Panc1 (cell line): ENCODE data around the gene COL6A2. TPM values are rescaled to one million over a fixed set of nuclear protein-coding genes. Genes with fewer than 3 reads are reported as not detected.
"Not testable (repeated sequence)": the region's sequence is repeated elsewhere in the genome, so short reads cannot be mapped to it uniquely, and the experiment has no call there.

Experiments
- ATAC-seq: fragments of 200-7000 bp; cut with Tn5 transposase; 2 replicates; pipeline ENCODE4 v1.9.1; 2020; ENCODE audit warnings: mild to moderate bottlenecking, moderate library complexity
- BruUV-seq: library from RNA; stranded (reverse); fragments of 400-500 nt; replicated peaks from 2 replicates; lab custom pipeline; 2021; lab: Mats Ljungman, UMichigan
- CTCF ChIA-PET: fragments of 300-600 bp; sonication (Branson Sonifier 250); formaldehyde crosslinking; loops from one replicate; lab custom pipeline; 2022; ENCODE audit warnings: antibody characterized with exemption; lab: Charles Lee
- POLR2A ChIA-PET: fragments of 300-600 bp; sonication (Branson Sonifier 250); formaldehyde crosslinking; loops from one replicate; lab custom pipeline; 2022; ENCODE audit warnings: antibody characterized with exemption; lab: Charles Lee
- DNase-seq: peaks from one replicate; pipeline ENCODE4 v3.0.0-alpha.2; 2010; ENCODE audit warnings: low read depth, low spot score
- H3K27ac ChIP-seq: 2 replicates; pipeline ENCODE4 v1.5.1; 2011; ENCODE audit warnings: mild to moderate bottlenecking, low read length, inconsistent platforms
- H3K27me3 ChIP-seq: fragments of 200-500 bp; sonication (Bioruptor generic); 2 replicates; pipeline ENCODE4 v1.6.0; 2014; ENCODE audit warnings: low read length, inconsistent platforms; ENCODE audit not compliant: control insufficient read depth, insufficient read depth
- H3K36me3 ChIP-seq: fragments of 200-500 bp; sonication (Bioruptor generic); 2 replicates; pipeline ENCODE4 v1.5.1; 2014; ENCODE audit warnings: inconsistent platforms, mild to moderate bottlenecking, low read length, moderate library complexity; ENCODE audit not compliant: control insufficient read depth, insufficient read depth
- H3K4me1 ChIP-seq: 2 replicates; pipeline ENCODE4 v1.5.1; 2011; ENCODE audit warnings: inconsistent platforms, mild to moderate bottlenecking, low read length, moderate library complexity; ENCODE audit not compliant: control insufficient read depth, insufficient read depth
- H3K4me3 ChIP-seq, 2 experiments: 2 replicates each; pipeline ENCODE4 v1.5.1; 2011 to 2012; ENCODE audit warnings: low read depth in 2 of 2, low read length in 2 of 2, mild to moderate bottlenecking in 2 of 2, inconsistent platforms in 1 of 2, moderate library complexity in 1 of 2
- H3K9me3 ChIP-seq: fragments of 200-500 bp; sonication (Bioruptor generic); 2 replicates; pipeline ENCODE4 v1.5.1; 2014; ENCODE audit warnings: low read depth, mild to moderate bottlenecking, inconsistent platforms, low read length, moderate library complexity; ENCODE audit not compliant: control insufficient read depth, insufficient read depth
- CTCF ChIP-seq: fragments of 450-650 bp; IDR thresholded peaks from 2 replicates; pipeline ENCODE4 v1.5.1; 2017; ENCODE audit warnings: mild to moderate bottlenecking
- POLR2AphosphoS5 ChIP-seq: IDR thresholded peaks from 2 replicates; pipeline ENCODE4 v1.6.1; 2012; ENCODE audit warnings: mild to moderate bottlenecking, low read depth, low read length, moderate library complexity
- SIN3A ChIP-seq: IDR thresholded peaks from 2 replicates; pipeline ENCODE4 v1.6.1; 2012; ENCODE audit warnings: low read depth, mild to moderate bottlenecking, low read length, moderate library complexity, borderline replicate concordance; ENCODE audit not compliant: insufficient read depth
- in situ Hi-C: cut with HindIII; loops from 2 replicates; pipeline ENCODE4 v1.10.0; 2016; ENCODE audit warnings: low sequenced_read_pairs, low pct_unique_long_range_greater_than_20kb
- intact Hi-C: fragments of 100-400 bp; cut with micrococcal nuclease; formaldehyde crosslinking; loops from one replicate; pipeline ENCODE4 v1.10.0; 2022; ENCODE audit not compliant: unreplicated experiment
- total RNA-seq: library from RNA; stranded (reverse); gene quantifications from one replicate; pipeline ENCODE4 v1.2.1, GENCODE V29; 2021; ENCODE audit not compliant: unreplicated experiment

COL6A2 gene
- total RNA-seq, 1 experiment from 2014 or later: 29.9 TPM

- Histone ChIP-seq H3K9me3 (0 out of 2 replicates have a peak, but pooled peaks cover 4% of the 10 kb centered on the region), H3K4me3 (no peak overlapping the region), H3K4me1 (no peaks in the 10 kb centered on the region), H3K36me3 (no peaks in the 10 kb centered on the region), H3K27ac (no peak overlapping the region), H3K27me3 (no peaks in the 10 kb centered on the region)
- POLR2A ChIA-PET: no interaction called here
- in situ Hi-C loops (no loop called here), intact Hi-C loops (loop anchor here (5.0 kb wide), 1 partner anchor 128 kb away; no protein-coding TSS in a partner anchor)
- no TSS peak for BruUV-seq
- no peak for DNase-seq
- ATAC-seq: no peak
- CTCF ChIA-PET: no interaction called here
- TF ChIP-seq SIN3A: no peak
- no peak for TF ChIP-seq CTCF
Measured at GRCh38 chr21:46100426-46100825, 2.5 kb downstream of the COL6A2 start.

GRCh38 chr21:46100906-46101305, 3.0 kb downstream of the COL6A2 start:
- H3K9me3 ChIP-seq: 0 out of 2 replicates have a peak, but pooled peaks cover 4% of the 10 kb centered on the region
- ChIA-PET CTCF (no interaction called here), POLR2A (no interaction called here)
- no TSS peak for BruUV-seq
- in situ Hi-C loops: no loop called here
- no peak overlapping the region for H3K4me3 ChIP-seq
- DNase-seq (no peak), ATAC-seq (no peak)
- H3K27ac ChIP-seq: no peak overlapping the region
- no peaks in the 10 kb centered on the region for H3K36me3 ChIP-seq
- no peaks in the 10 kb centered on the region for H3K27me3 ChIP-seq
- TF ChIP-seq POLR2AphosphoS5: no peak
- TF ChIP-seq CTCF: no peak
- H3K4me1 ChIP-seq: no peaks in the 10 kb centered on the region
- intact Hi-C loops: loop anchor here (5.0 kb wide), 1 partner anchor 129 kb away; no protein-coding TSS in a partner anchor

- intact Hi-C loops: loop anchor here (5.0 kb wide), 1 partner anchor 132 kb away; no protein-coding TSS in a partner anchor
- Histone ChIP-seq H3K27me3 (no peaks in the 10 kb centered on the region), H3K9me3 (0 out of 2 replicates have a peak, but pooled peaks cover 4% of the 10 kb centered on the region), H3K27ac (no peak overlapping the region), H3K4me1 (no peaks in the 10 kb centered on the region), H3K4me3 (no peak overlapping the region), H3K36me3 (no peaks in the 10 kb centered on the region)
- CTCF ChIA-PET: no interaction called here
- ATAC-seq (no peak), DNase-seq (no peak)
- POLR2A ChIA-PET: no interaction called here
- in situ Hi-C loops: no loop called here
- BruUV-seq: no TSS peak
- TF ChIP-seq POLR2AphosphoS5: no peak
- no peak for TF ChIP-seq CTCF
Measured at GRCh38 chr21:46104104-46104503, 6.2 kb downstream of the COL6A2 start.

- DNase-seq, H3K36me3 ChIP-seq, BruUV-seq, intact Hi-C loops, CTCF ChIA-PET, H3K4me1 ChIP-seq, in situ Hi-C loops, H3K4me3 ChIP-seq, H3K27ac ChIP-seq, POLR2A ChIA-PET, ATAC-seq, H3K27me3 ChIP-seq, H3K9me3 ChIP-seq: not testable (repeated sequence)
Measured at GRCh38 chr21:46107376-46107775, 9.5 kb downstream of the COL6A2 start.
